Trophoblast cell (in vitro differentiated cells and primary cell): ENCODE results near the gene WDR27.

ENCODE experiments used
- DNase-seq, 2 donors: peaks; one replicate each; pipeline ENCODE4 v3.0.0-alpha.2; 2016
- H2AFZ ChIP-seq: 2 replicates; pipeline ENCODE4 v1.6.1; 2013; ENCODE audit warnings: low read length, moderate library complexity, mild to moderate bottlenecking; ENCODE audit not compliant: insufficient read depth, poor library complexity
- H2AK5ac ChIP-seq: 2 replicates; pipeline ENCODE4 v1.6.1; 2013; ENCODE audit warnings: mild to moderate bottlenecking, low read length
- H2BK120ac ChIP-seq: 2 replicates; pipeline ENCODE4 v1.6.1; 2013; ENCODE audit warnings: low read length, mild to moderate bottlenecking, moderate library complexity; ENCODE audit not compliant: insufficient read depth, poor library complexity
- H2BK12ac ChIP-seq: 2 replicates; pipeline ENCODE4 v1.6.1; 2013; ENCODE audit warnings: mild to moderate bottlenecking, low read length, moderate library complexity
- H2BK5ac ChIP-seq: 2 replicates; pipeline ENCODE4 v1.6.1; 2013; ENCODE audit warnings: low read length, low read depth, moderate library complexity, mild to moderate bottlenecking; ENCODE audit not compliant: poor library complexity
- H3K14ac ChIP-seq: 2 replicates; pipeline ENCODE4 v1.6.1; 2013; ENCODE audit warnings: mild to moderate bottlenecking, low read length
- H3K18ac ChIP-seq: 2 replicates; pipeline ENCODE4 v1.6.1; 2013; ENCODE audit warnings: mild to moderate bottlenecking, low read length
- H3K23ac ChIP-seq: 2 replicates; pipeline ENCODE4 v1.6.1; 2013; ENCODE audit warnings: low read length
- H3K27ac ChIP-seq: 2 replicates; pipeline ENCODE4 v1.5.1; 2013; ENCODE audit warnings: low read depth, mild to moderate bottlenecking, inconsistent platforms, low read length, moderate library complexity
- H3K27me3 ChIP-seq: 2 replicates; pipeline ENCODE4 v1.6.1; 2013; ENCODE audit warnings: inconsistent platforms, mild to moderate bottlenecking, low read length, moderate library complexity; ENCODE audit not compliant: insufficient read depth
- H3K36me3 ChIP-seq, 2 experiments: 1 replicate in 1 of 2; 2 replicates in 1 of 2; pipeline ENCODE4 v1.6.1; 2013; ENCODE audit warnings: low read length in 2 of 2, mild to moderate bottlenecking in 2 of 2, moderate library complexity in 1 of 2; ENCODE audit not compliant: insufficient read depth in 2 of 2, control insufficient read depth in 1 of 2
- H3K4ac ChIP-seq: 2 replicates; pipeline ENCODE4 v1.6.1; 2013; ENCODE audit warnings: low read depth, mild to moderate bottlenecking, low read length, moderate library complexity
- H3K4me1 ChIP-seq, 2 experiments: 1 replicate in 1 of 2; 2 replicates in 1 of 2; pipeline ENCODE4 v1.6.1; 2013; ENCODE audit warnings: low read length in 2 of 2, mild to moderate bottlenecking in 2 of 2, moderate library complexity in 1 of 2; ENCODE audit not compliant: insufficient read depth in 2 of 2, control insufficient read depth in 1 of 2
- H3K4me2 ChIP-seq: 2 replicates; pipeline ENCODE4 v1.6.1; 2013; ENCODE audit warnings: inconsistent platforms, mild to moderate bottlenecking, low read length, moderate library complexity
- H3K4me3 ChIP-seq: 2 replicates; pipeline ENCODE4 v1.5.1; 2013; ENCODE audit warnings: mild to moderate bottlenecking, low read depth, low read length, inconsistent platforms
- H3K79me1 ChIP-seq: one replicate; pipeline ENCODE4 v1.6.1; 2013; ENCODE audit warnings: low read length
- H3K79me2 ChIP-seq: 2 replicates; pipeline ENCODE4 v1.6.1; 2013; ENCODE audit warnings: low read length, mild to moderate bottlenecking; ENCODE audit not compliant: control insufficient read depth, insufficient read depth, poor library complexity
- H3K9ac ChIP-seq: 2 replicates; pipeline ENCODE4 v1.6.1; 2013; ENCODE audit warnings: mild to moderate bottlenecking, low read length
- H3K9me3 ChIP-seq: 2 replicates; pipeline ENCODE4 v1.6.1; 2013; ENCODE audit warnings: low read depth, mild to moderate bottlenecking, control low read depth, inconsistent platforms, low read length; ENCODE audit not compliant: insufficient read depth
- H4K12ac ChIP-seq: 2 replicates; pipeline ENCODE4 v1.6.1; 2013; ENCODE audit warnings: low read depth, mild to moderate bottlenecking, low read length, moderate library complexity
- H4K8ac ChIP-seq: 2 replicates; pipeline ENCODE4 v1.6.1; 2013; ENCODE audit warnings: low read depth, mild to moderate bottlenecking, low read length, moderate library complexity
- H4K91ac ChIP-seq: one replicate; pipeline ENCODE4 v1.6.1; 2013; ENCODE audit warnings: low read depth, mild to moderate bottlenecking, low read length, moderate library complexity
- WGBS: extraction: QIAGEN DNeasy Blood & Tissue Kit; methylation state at CpG from one replicate; pipeline ENCODE4 v1.1.7; 2013; ENCODE audit warnings: missing lambda C conversion rate; ENCODE audit not compliant: insufficient read length, insufficient coverage; ENCODE audit errors: extremely low coverage; 5-methylcytosine and 5-hydroxymethylcytosine counted together

The WDR27 gene

DNA sequence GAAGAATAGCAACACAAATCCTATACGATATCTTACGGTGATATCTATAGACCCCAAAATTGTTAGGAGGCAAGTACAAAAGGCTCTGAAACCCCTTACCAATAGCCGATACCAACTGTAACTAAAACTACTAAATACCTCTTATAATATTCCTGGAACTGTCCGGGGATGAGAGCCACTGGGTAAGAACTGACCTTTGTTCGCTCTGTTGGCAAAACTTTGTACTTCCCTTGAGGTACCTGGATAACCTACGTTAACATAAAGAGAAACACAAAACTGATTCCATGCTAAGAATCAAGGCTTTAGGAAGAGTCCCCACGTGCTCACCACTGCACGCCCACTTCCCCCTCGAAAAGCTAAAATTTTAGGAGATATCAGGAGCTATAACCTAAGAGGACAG is 12.8 kb upstream of the WDR27 start:
- H3K4ac ChIP-seq, result no peak overlapping the region
- no peak for DNase-seq
- H3K9ac ChIP-seq, result no peak overlapping the region
- H3K79me2 ChIP-seq, result no peaks in the 10 kb centered on the region
- H2AK5ac ChIP-seq, result no peak overlapping the region
- H3K14ac ChIP-seq, result no peak overlapping the region
- no peak overlapping the region for H4K91ac ChIP-seq
- H4K8ac ChIP-seq, result no peak overlapping the region
- H3K79me1 ChIP-seq, result no peaks in the 10 kb centered on the region
- no peak overlapping the region for H3K18ac ChIP-seq
- H2BK120ac ChIP-seq, result no peak overlapping the region
- H3K23ac ChIP-seq, result no peak overlapping the region
- no peaks in the 10 kb centered on the region for H3K9me3 ChIP-seq
- peaks cover 20 to 25% of the 10 kb centered on the region in 2 experiments for H3K36me3 ChIP-seq
- no peak overlapping the region for H3K4me2 ChIP-seq
- H3K27me3 ChIP-seq, result no peaks in the 10 kb centered on the region
- H3K4me1 ChIP-seq, result no peaks in the 10 kb centered on the region
- H2BK12ac ChIP-seq, result no peak overlapping the region
- H2AFZ ChIP-seq, result no peak overlapping the region
- no peak overlapping the region for H3K27ac ChIP-seq
- WGBS, result no CpG with 5 or more reads among the region's 9 CpGs
- no peak overlapping the region for H4K12ac ChIP-seq
- no peak overlapping the region for H3K4me3 ChIP-seq
- H2BK5ac ChIP-seq, result no peak overlapping the region

DNA sequence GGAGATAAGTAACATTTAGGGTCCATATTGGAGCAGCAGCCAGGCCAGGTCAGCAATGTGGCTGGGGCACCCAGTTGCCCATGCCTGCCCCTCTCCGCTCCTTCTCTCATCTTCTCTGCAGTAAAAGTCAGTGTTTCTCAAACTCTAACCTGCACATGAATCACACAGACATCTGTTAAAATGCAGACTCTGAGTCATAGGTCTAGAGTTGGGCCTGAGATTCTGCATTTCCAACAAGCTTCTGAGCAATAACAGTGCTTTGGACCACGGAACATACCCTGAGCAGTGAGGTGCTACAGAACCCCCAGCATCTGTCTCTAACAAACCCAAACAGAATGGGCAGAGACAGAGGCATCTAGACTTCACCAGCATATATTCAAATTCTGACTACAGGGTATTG is 12.3 kb upstream of the WDR27 start:
- no peaks in the 10 kb centered on the region for H3K9me3 ChIP-seq
- peaks cover 20 to 25% of the 10 kb centered on the region in 2 experiments for H3K36me3 ChIP-seq
- no peaks in the 10 kb centered on the region for H3K79me1 ChIP-seq
- no peak overlapping the region for H3K4ac ChIP-seq
- no peaks in the 10 kb centered on the region for H3K4me1 ChIP-seq
- H3K27me3 ChIP-seq, result no peaks in the 10 kb centered on the region
- no peak overlapping the region for H3K9ac ChIP-seq
- H3K4me3 ChIP-seq, result no peak overlapping the region
- H2BK120ac ChIP-seq, result no peak overlapping the region
- no peak overlapping the region for H2AK5ac ChIP-seq
- no peak for DNase-seq
- no peak overlapping the region for H4K8ac ChIP-seq
- H4K91ac ChIP-seq, result no peak overlapping the region
- no peak overlapping the region for H3K4me2 ChIP-seq
- H3K27ac ChIP-seq, result no peak overlapping the region
- H2BK12ac ChIP-seq, result no peak overlapping the region
- H2AFZ ChIP-seq, result no peak overlapping the region
- WGBS, result no CpG with 5 or more reads among the region's 2 CpGs
- no peak overlapping the region for H3K14ac ChIP-seq
- no peak overlapping the region for H2BK5ac ChIP-seq
- H4K12ac ChIP-seq, result no peak overlapping the region
- H3K23ac ChIP-seq, result no peak overlapping the region
- H3K18ac ChIP-seq, result no peak overlapping the region
- H3K79me2 ChIP-seq, result no peaks in the 10 kb centered on the region

DNA sequence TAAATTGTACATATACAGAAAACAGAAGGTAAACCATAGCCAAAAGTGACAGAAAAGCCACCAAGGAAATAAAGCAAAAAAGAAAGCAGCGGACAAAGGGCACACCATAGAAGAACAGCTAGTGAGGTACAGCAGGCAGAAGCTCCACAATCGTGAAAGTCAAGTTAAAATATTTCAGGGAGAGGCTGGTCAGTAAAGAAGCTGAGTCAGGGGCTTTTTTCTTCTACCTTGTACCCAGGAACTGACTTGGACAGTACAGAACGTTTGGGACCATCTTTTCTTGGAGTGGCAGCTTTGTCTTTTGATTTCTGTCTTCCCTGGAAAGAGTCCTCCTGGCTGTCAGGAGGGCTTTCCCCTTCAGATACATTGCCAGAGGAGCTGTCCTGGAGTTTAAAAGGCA is 8.2 kb upstream of the WDR27 start:
- Histone ChIP-seq H3K23ac (no peak overlapping the region), H3K27me3 (no peaks in the 10 kb centered on the region), H3K14ac (no peak overlapping the region), H3K4ac (no peak overlapping the region), H3K4me3 (no peak overlapping the region), H3K18ac (no peak overlapping the region), H2AK5ac (no peak overlapping the region), H3K79me1 (no peaks in the 10 kb centered on the region), H2BK120ac (no peak overlapping the region), H4K8ac (no peak overlapping the region), H3K9ac (no peak overlapping the region), H3K27ac (no peak overlapping the region), H2BK5ac (no peak overlapping the region), H3K36me3 (peaks cover 12 to 19% of the 10 kb centered on the region in 2 experiments), H2AFZ (no peak overlapping the region), H3K4me1 (no peaks in the 10 kb centered on the region), H4K91ac (no peak overlapping the region), H4K12ac (no peak overlapping the region), H2BK12ac (no peak overlapping the region), H3K79me2 (no peaks in the 10 kb centered on the region), H3K4me2 (no peak overlapping the region), H3K9me3 (no peaks in the 10 kb centered on the region)
- no CpG with 5 or more reads among the region's 3 CpGs for WGBS
- DNase-seq, result no peak

DNA sequence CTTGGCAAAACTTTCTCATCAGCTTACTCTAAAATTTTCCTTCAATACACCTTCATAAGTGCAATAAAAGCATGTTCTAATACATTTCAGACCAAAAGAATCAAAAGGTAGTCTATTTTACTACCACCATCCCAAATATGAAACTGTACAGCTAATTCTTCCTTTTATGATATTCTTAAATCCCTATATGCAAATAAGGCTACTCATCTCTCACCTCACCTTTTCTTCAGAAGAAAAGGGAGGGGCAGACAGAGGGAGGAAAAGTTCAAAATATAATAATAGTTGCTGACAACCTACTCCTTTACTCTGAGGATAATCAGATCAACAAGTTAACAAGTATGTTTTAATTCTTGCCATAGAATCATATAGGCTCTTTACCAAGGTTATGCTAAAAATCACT is 7.5 kb upstream of the WDR27 start:
- H3K27me3 ChIP-seq, result no peaks in the 10 kb centered on the region
- no peak overlapping the region for H3K4me3 ChIP-seq
- no peak overlapping the region for H2AK5ac ChIP-seq
- no peaks in the 10 kb centered on the region for H3K9me3 ChIP-seq
- H3K4me1 ChIP-seq, result no peaks in the 10 kb centered on the region
- H3K18ac ChIP-seq, result no peak overlapping the region
- no peak overlapping the region for H3K27ac ChIP-seq
- no peak overlapping the region for H3K4me2 ChIP-seq
- no peak overlapping the region for H2BK5ac ChIP-seq
- H3K23ac ChIP-seq, result no peak overlapping the region
- H4K91ac ChIP-seq, result no peak overlapping the region
- H3K36me3 ChIP-seq, result peaks cover 11 to 18% of the 10 kb centered on the region in 2 experiments
- H2BK120ac ChIP-seq, result no peak overlapping the region
- no peak overlapping the region for H3K9ac ChIP-seq
- H3K4ac ChIP-seq, result no peak overlapping the region
- no peaks in the 10 kb centered on the region for H3K79me2 ChIP-seq
- H2AFZ ChIP-seq, result no peak overlapping the region
- H3K79me1 ChIP-seq, result no peaks in the 10 kb centered on the region
- H2BK12ac ChIP-seq, result no peak overlapping the region
- no peak overlapping the region for H4K12ac ChIP-seq
- no peak for DNase-seq
- no peak overlapping the region for H4K8ac ChIP-seq
- no peak overlapping the region for H3K14ac ChIP-seq
